HG03060 (cell line): ENCODE data around the gene UMPS.
"Not testable (repeated sequence)": the region's sequence is repeated elsewhere in the genome, so short reads cannot be mapped to it uniquely, and the experiment has no call there.

Experiments
- ATAC-seq: cut with Tn5 transposase; IDR thresholded peaks from one replicate; pipeline ENCODE4 v1.9.1; 2021; ENCODE audit warnings: low read depth, moderate number of reproducible peaks; ENCODE audit not compliant: unreplicated experiment

UMPS gene

DNA sequence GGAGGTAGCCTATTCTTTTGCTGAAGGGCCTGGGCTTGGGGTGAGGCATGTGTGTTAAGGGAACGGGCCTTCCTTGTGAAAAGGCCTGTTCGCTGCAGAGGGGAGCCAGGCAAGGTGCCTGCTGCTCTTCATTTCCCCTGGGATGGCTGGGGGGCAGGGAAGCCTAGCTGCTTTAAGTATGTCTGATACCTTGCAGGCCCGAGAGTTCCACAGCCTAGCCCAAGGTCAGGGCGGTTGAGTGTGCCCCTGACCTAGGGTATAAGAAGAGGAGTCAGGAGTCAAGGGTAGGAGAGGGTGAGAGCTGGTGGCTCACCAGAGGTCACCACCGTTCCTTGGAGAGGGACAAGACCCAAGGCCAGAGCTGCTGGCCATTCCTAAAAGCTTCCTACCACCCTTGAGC is 46.6 kb downstream of the UMPS start:
- no peak for ATAC-seq

DNA sequence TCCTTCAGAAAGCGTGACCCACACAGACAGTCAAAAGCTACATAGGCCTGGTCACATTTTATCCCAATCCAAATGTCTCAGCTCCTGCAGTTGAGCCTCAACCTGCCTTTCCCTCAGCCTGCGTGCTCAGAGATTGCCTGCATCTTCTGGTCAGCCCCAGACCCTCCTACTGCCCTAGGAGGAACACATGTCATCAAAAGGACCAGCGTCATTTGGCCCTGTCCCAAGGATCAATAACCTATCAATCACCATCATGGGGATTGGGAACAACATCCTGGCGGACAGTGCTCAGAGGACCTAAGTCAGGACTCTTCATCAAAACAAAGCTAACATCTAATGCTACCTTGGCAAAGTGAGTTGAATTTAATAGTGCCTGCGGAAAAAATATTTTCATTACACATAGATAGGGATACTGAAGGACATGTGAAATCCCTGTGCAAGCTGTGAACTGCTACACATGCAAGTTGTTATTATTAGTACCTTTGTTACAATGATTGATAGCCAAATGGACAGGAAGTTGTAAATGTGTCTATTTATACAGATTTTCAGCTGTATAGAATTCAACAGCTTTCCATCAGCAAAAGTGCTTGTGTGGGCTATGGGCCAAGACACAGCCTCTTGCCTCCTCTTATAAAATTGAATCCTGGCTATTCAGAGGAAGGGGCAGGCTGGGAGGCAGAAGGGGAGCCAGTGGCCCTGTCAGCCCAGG is 47.7 kb downstream of the UMPS start:
- no peak for ATAC-seq

- no peak for ATAC-seq
Observed at GRCh38 chr3:124779116-124779515, 48.9 kb downstream of the UMPS start.

DNA sequence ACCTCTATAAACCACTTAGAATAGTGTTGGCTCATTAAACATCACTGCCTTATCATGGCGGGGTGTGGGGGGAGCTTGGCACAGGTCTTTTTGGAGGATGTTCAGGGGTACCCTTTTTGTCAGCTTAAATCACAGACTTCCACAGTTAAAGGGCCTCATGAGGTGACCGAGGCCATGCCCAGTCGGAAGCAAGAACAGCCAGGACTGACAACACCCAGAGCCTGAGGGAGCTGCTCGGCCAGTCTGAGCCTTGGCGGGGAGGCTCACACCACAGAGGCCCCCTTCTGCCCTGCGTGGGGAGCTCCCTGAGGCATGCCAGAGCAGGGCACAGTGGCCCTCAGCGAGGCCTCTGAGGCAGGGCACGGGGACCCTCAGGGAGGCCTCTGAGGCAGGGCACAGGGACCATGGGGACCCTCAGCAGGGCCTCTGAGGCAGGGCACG is 49.5 kb downstream of the UMPS start:
- no peak for ATAC-seq

GRCh38 chr3:124780356-124780755 is 50.1 kb downstream of the UMPS start:
- no peak for ATAC-seq

DNA sequence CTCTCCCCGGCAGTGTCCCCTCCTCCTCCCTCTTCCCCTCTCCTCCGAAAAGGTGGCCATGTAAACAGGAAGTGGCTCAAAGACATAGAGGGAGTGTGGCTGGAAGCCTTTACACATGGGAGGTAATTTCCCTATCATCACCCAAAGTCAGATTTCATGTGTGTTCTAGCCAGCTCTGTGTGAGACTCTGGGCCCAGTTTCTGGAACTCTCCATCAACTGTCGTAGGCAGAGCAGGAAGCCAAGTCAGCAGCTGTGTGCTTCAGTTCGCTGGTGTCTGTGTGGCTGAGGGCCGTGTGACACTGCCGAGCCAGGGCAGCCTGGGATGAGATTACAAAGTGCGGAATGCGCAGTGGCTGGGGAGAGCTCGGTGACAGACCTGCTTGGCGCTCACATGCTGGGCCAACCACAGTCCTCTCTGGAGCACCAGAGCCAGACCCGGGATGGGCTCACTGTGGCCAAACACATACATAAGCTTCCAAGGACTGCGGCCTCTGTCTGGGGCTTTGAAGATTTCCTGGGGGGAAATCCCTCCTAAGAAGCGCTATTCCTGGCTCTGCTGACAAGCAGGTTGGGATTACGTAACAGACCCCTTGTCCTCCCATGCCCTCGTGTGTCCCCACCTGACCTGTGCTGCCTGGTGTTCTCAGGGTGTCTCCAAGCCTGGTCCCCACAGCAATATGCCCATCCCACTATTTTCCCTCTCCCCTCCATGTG is 50.7 kb downstream of the UMPS start:
- no peak for ATAC-seq

DNA sequence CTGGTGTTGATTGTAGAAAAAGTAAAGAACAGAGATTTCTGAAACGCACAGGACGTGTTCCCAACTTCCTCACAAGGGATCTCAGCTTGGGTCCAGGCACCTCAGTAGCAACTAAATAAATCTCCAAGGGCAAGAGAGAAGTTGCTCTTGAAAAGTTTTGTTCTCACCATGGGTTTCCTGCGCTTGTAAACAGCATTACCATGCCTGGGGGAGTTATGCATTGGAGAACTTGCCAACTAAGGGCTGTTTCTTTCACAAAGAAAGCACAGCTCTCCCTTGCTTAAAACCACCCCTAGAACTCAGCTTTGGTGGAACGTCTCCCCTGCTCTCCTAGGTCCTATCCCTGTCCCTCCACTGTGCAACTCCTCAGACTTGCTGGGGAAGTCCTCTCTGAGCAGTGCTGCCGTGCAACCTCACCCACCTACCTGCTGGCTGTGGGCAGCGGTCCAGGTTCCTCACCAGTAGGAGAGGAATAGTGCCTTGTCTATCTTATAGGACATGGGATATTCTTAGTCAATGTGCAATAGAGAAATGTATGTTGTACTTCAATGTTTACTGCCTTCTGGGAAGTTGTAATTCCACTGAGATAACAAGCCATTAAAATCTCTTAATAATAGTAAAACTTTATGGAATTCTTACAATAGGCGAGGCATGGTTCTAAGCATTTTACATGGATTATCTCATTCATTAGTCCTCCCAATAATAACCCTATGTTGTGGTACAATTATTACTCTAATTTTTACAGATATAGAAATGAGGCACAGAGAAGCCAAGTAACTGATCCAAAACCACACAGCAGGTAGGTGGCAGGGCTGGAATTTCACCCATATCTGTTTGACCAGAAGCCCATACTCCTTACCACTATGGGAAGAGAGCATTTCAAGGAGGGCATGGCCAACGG is 51.5 kb downstream of the UMPS start:
- no peak for ATAC-seq

DNA sequence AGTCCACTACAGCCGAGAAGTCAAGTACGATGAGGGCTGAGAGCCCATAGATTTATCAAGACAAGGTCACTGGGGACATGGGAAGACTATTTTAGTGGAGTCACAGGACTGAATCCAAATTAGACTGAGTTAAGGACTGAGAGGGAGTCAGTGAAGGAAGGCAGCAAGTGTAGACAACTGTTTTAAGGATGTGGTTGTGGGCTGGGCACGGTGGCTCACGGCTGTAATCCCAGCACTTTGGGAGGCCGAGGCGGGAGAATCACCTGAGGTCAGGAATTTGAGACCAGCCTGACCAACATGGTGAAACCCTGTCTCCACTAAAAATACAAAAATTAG is 52.1 kb downstream of the UMPS start:
- ATAC-seq, result not testable (repeated sequence)

- no peak for ATAC-seq
Observed at GRCh38 chr3:124783696-124784095, 53.4 kb downstream of the UMPS start.

DNA sequence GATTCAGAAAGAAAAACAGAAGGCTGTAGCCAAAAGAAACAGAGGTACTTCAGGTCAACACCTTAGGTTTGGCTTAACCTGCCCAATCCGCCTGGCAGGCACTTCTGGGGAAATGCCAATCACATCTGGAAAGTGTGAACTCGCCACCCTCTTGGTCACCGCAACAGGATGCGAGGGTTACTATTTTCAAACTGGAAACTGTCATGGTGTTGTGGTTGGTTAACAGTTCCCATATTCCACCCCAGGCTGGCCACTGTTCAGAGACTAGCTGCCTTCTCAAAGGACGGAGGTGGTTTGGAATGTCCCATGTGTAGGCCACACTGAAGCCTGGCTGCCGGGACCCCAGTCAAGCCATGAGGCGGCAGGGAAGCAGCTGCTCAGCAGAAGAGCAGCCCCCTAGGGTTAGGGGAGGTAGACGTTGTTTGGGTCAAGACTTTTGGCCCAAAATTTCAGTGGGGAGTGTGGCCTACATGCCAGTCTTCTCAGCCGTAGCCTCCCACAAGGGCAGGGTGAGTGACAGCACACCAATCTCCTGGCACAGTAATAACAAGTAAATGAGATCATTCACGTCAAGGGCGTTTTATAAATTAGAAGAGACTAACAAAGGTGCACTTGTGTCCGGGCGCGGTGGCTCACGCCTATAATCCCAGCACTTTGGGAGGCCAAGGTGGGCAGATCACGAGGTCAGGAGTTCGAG is 54.6 kb downstream of the UMPS start:
- ATAC-seq, result no peak

DNA sequence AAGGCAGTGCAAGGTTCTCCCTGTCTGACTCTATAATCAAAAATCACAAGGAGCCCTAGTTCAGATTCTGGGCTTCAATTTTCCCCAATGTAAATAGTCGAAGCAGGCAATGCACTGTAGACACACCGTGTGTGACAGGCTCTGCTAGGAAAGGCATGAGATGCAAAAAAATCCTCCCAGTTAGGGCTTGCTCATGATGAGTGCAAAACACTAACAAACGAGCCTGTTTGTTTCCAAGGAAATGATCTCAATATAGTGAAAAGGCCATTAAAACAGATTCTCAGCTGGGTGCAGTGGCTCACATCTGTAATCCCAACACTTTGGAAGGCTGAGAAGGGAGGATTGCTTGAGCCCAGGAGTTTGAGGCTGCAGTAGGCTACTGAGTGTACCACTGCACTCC is 55.7 kb downstream of the UMPS start:
- no peak for ATAC-seq

DNA sequence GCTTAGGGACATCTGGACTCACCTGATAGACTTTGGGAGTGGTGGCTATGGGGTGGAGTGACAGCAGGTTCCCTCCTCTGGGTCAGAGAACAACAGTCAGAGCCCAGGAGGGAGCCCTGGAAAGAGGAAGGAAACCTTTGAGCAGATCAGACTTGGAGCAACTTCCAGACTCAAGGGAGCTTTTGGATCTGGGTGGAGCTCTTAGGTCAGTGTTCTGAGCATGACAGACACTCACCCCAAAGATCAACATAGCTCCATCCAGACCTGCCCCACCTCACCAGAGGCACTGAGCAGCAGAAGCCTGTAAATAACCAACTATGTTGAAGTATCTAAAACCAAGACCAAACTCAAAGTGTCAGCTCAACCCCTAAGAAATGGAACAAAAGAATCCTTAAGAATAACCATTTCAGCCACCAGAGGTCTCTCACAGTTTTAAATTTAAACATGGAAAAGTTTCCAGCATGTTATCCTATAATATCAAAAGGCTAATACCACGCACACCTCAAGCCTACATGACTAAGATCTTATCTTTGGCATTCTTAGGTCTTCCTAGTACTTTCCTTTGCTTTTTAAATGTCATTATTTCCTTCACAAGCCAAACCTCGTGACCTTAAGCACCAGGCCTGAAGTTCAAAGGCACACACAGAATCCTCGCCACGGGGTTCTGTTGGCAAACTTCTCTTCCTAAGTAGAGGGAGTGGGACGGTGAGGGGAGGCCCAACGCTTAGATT is 56.4 kb downstream of the UMPS start:
- no peak for ATAC-seq

DNA sequence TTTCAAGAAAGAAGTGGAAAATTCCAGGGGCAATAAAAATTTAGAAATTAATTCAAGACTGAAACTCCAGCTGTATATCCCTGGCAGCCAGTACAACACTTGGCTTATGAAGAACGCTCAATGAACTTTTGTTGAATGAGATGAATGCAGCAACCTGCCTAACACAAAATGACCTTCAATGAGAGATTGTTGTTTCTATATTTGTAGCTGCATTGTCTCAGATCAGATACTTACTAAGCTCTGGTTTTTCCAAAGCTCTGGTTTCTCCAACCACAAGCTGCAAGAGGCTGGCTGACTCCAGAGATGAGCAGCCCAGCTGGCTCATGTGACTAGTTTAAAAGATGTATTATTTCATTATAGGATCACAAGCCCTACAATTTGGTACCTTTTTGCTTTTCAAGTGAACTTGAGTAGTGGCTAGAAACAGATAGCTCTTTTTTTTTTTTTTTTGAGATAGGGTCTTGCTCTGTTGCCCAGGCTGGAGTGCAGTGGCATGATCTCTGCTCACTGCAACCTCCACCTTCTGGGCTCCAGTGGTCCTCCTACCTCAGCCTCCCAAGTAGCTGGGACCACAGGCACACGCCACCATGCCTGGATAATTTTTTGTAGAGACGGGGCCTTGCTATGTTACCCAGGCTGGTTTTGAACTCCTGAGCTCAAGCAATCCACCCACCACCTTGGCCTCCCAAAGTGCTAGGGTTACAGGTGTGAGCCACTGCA is 57.4 kb downstream of the UMPS start:
- ATAC-seq, result no peak

- no peak for ATAC-seq
Observed at GRCh38 chr3:124788254-124788745, 58.0 kb downstream of the UMPS start.

DNA sequence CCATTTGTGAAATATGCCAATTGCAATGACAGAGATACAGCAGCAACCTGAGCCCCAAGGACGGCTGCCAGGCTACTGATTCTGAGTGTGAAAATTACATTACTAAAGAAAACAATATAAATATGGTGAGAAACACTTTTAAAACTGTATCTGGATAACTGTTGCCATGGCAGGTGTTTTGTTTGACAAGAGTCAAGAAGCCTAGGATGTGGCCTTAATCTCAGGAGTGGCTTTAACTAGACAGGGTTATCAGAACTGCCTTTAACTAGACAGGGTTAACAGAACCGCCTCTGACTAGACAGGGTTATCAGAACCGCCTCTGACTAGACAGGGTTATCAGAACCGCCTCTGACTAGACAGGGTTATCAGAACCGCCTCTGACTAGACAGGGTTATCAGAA is 58.9 kb downstream of the UMPS start:
- ATAC-seq, result not testable (repeated sequence)

DNA sequence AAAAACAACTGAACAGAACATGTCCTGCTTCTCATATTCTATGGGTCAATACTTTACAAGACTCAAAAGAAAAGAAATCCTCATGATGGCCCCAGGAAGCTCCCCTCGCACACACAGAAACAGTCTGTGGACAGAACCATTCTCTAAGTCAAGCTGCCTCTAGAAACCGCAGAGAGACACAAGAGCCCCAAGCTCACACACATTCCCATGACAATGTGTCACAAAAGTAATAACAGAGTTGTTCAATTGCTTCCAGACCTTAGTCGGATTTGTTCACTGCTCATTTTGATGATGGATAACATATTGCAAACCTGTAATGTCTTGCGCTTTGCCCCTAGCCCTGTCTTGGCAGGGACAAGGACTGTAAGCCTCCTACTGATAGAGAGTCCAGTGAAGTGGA is 60.9 kb downstream of the UMPS start:
- no peak for ATAC-seq

DNA sequence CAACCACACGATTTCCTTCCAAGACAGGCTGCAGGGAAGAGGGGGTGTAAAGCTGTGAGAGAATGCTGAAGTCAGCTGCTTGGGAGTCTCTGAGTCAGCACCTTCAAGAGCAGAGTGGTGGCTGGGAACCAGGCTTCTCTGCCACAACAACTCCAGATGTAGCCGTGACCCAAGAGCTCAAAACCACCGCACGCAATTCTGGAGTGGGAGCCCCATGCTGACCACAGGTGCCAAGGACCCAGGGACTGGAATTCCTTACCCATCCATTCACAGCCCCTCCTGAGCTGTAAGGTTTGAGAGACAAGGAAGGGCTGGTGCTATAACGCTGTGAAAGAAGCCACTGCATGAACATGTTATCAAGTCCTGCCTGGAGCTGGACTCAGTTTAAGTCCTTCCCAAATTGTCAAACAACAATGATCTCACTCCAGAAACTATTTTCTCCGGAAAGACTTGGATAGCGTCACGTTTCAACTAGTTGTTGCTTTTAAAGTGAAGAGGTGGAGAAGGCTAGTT is 61.4 kb downstream of the UMPS start:
- no peak for ATAC-seq

- ATAC-seq, result no peak
Observed at GRCh38 chr3:124792341-124793040, 62.2 kb downstream of the UMPS start.
